Superior temporal gyrus (tissue), 1 donor: Measurements from ENCODE around the gene KCNMB3.

Source experiments
- DNase-seq: peaks from one replicate; pipeline ENCODE4 v3.0.0-alpha.2; 2016; ENCODE audit errors: extremely low spot score

The KCNMB3 gene

GRCh38 chr3:179196098-179196497 is 54.8 kb downstream of the KCNMB3 start:
- no peak for DNase-seq

- no peak for DNase-seq
These were observed 56.0 kb downstream of the KCNMB3 start for GRCh38 chr3:179194931-179195330.
